ENCODE data around the gene PON3. TPM values are rescaled to one million over a fixed set of nuclear protein-coding genes. Genes with fewer than 3 reads are reported as not detected.

Gene PON3
- total and polyA plus RNA-seq, 2 of the 13 experiments (the other 11 are each of a cell fraction or from before 2014, with no cell fraction given) = 23.6 to 37.8 TPM

DNA sequence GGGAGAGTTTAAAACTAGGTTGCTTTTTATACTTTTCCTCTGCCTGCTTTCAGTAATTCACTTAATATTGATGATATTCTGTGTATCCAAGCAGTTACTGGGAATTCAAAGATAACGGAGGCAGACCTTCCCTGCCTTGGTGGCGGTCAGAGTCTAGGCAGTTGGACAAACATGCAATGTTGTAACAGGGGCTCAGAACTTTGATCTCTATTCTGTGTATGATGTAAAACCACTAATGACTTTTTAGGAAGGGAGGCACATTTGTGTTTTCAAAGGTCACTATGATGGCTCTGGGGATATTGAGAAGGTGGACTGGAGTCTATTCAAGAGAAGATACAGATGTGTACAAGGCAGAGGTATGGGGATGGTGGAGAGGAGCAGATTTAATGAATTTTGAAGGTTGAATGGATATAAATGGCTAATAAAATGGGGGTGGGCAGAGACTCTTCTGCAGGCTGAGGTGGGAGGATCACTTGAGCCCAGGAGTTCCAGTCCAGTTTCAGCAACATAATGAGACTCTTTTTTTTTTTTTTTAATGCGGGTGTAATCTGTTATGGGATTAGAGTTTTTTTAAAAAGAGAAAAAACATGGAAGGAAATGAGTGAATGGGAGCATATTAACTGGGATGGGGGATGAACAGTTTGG lies 44.3 kb upstream of the PON3 start (continued):
- TF ChIP-seq ARID2 (CRISPR knock-in tag; IDR thresholded peaks at IDR 0.05; ENCODE audit: borderline replicate concordance) (no peak), FIP1L1 (IDR thresholded peaks at IDR 0.05; ENCODE audit: borderline replicate concordance, insufficient read depth, low read depth, low read length) (no peak), HNF4A (CRISPR knock-in tag; IDR thresholded peaks at IDR 0.05) (peak; percentile 99), ZNF230 (CRISPR knock-in tag; IDR thresholded peaks at IDR 0.05) (no peak), IRX3 (CRISPR knock-in tag; IDR thresholded peaks at IDR 0.05; ENCODE audit: borderline replicate concordance, low read depth) (0 out of 2 replicates have a peak, but pooled peaks have one; percentile 21), CHD4 (IDR thresholded peaks at IDR 0.05; ENCODE audit: borderline replicate concordance, low read length) (peak; percentile 92; the same call in 1 of the 2 replicates), ZNF30 (CRISPR knock-in tag; IDR thresholded peaks at IDR 0.05) (0 out of 2 replicates have a peak, but pooled peaks have one; percentile 50), JDP2 (CRISPR knock-in tag; IDR thresholded peaks at IDR 0.05; ENCODE audit: borderline replicate concordance) (peak; percentile 24; the same call in 1 of the 2 replicates), SP5 (CRISPR knock-in tag; IDR thresholded peaks at IDR 0.05; ENCODE audit: borderline replicate concordance, low read depth) (peak; percentile 60), KDM5B (CRISPR knock-in tag; IDR thresholded peaks at IDR 0.05; ENCODE audit: borderline replicate concordance) (no peak), ZSCAN20 (CRISPR knock-in tag; IDR thresholded peaks at IDR 0.05; ENCODE audit: borderline replicate concordance) (no peak), RAD51 (IDR thresholded peaks at IDR 0.05; ENCODE audit: borderline replicate concordance) (no peak), ZNF607 (CRISPR knock-in tag; IDR thresholded peaks at IDR 0.05; ENCODE audit: borderline replicate concordance) (no peak), ZNF382 (CRISPR knock-in tag; IDR thresholded peaks at IDR 0.05; ENCODE audit: borderline replicate concordance) (no peak), RELA (CRISPR knock-in tag; IDR thresholded peaks at IDR 0.05) (no peak), NFE2L2 (IDR thresholded peaks at IDR 0.05; ENCODE audit: low read length) (no peak), ZFP1 (CRISPR knock-in tag; IDR thresholded peaks at IDR 0.05) (peak; percentile 76; the same call in 1 of the 2 replicates), FOXJ3 (CRISPR knock-in tag; IDR thresholded peaks at IDR 0.05; ENCODE audit: borderline replicate concordance) (peak; percentile 91; the same call in 1 of the 2 replicates), CHCHD3 (CRISPR knock-in tag; IDR thresholded peaks at IDR 0.05) (no peak), JUN (CRISPR knock-in tag; IDR thresholded peaks at IDR 0.05) (no peak), SP140L (CRISPR knock-in tag; IDR thresholded peaks at IDR 0.05; ENCODE audit: borderline replicate concordance) (no peak), ZNF883 (CRISPR knock-in tag; IDR thresholded peaks at IDR 0.05; ENCODE audit: not compliant biosample characterization) (no peak), ZNF616 (CRISPR knock-in tag; IDR thresholded peaks at IDR 0.05; ENCODE audit: low read depth) (no peak), BRD4 (CRISPR knock-in tag; IDR thresholded peaks at IDR 0.05) (0 out of 2 replicates have a peak, but pooled peaks have one; percentile 57)
- TF ChIP-seq, protein P1, sequence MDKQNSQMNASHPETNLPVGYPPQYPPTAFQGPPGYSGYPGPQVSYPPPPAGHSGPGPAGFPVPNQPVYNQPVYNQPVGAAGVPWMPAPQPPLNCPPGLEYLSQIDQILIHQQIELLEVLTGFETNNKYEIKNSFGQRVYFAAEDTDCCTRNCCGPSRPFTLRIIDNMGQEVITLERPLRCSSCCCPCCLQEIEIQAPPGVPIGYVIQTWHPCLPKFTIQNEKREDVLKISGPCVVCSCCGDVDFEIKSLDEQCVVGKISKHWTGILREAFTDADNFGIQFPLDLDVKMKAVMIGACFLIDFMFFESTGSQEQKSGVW (CRISPR knock-in tag; IDR thresholded peaks at IDR 0.05; ENCODE audit: borderline replicate concordance) = no peak
- TF ChIP-seq, protein P2, sequence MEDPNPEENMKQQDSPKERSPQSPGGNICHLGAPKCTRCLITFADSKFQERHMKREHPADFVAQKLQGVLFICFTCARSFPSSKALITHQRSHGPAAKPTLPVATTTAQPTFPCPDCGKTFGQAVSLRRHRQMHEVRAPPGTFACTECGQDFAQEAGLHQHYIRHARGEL (CRISPR knock-in tag; IDR thresholded peaks at IDR 0.05) = no peak
- TF ChIP-seq, protein P3, sequence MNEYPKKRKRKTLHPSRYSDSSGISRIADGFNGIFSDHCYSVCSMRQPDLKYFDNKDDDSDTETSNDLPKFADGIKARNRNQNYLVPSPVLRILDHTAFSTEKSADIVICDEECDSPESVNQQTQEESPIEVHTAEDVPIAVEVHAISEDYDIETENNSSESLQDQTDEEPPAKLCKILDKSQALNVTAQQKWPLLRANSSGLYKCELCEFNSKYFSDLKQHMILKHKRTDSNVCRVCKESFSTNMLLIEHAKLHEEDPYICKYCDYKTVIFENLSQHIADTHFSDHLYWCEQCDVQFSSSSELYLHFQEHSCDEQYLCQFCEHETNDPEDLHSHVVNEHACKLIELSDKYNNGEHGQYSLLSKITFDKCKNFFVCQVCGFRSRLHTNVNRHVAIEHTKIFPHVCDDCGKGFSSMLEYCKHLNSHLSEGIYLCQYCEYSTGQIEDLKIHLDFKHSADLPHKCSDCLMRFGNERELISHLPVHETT (CRISPR knock-in tag; conservative IDR thresholded peaks at IDR 0.05) = no peak
- TF ChIP-seq, protein P4, sequence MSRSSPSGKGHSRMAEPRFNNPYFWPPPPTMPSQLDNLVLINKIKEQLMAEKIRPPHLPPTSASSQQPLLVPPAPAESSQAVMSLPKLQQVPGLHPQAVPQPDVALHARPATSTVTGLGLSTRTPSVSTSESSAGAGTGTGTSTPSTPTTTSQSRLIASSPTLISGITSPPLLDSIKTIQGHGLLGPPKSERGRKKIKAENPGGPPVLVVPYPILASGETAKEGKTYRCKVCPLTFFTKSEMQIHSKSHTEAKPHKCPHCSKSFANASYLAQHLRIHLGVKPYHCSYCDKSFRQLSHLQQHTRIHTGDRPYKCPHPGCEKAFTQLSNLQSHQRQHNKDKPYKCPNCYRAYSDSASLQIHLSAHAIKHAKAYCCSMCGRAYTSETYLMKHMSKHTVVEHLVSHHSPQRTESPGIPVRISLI (CRISPR knock-in tag; IDR thresholded peaks at IDR 0.05; ENCODE audit: borderline replicate concordance) = peak; percentile 62; the same call in 1 of the 2 replicates

Data from HepG2 (cell line).